ENCODE measurements around the gene MACROD1. TPM values are rescaled to one million over a fixed set of nuclear protein-coding genes. Genes with fewer than 3 reads are reported as not detected.

MACROD1 gene
- total RNA-seq, 1 donor from 2014 or later = 4.1 TPM

DNA sequence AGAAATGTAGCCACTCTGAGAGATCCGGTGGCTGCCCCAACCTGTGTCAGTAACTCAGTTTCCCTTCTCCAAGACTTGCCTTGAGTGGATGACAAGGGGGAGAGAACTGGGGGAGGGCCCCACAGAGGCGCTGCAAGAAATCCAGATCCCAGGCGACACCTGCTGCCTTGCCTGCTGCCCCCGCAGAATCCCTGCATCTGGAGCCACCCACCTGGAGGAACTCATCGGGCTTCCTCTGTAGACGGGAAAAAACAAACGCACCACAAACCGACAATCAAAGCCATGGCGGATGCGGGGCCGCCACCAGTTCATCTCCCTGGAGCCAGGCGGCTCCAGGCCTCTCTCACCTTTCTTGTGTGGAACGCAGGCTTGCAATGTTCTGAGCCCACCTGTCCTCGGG lies 40.2 kb downstream of the MACROD1 start:
- peaks cover 10% of the 10 kb centered on the region for H3K27me3 Mint-ChIP-seq (ENCODE audit: unreplicated experiment)
- H3K27ac Mint-ChIP-seq (ENCODE audit: unreplicated experiment) = no peak overlapping the region
- H3K4me3 Mint-ChIP-seq (ENCODE audit: unreplicated experiment) = no peak overlapping the region
- no peaks in the 10 kb centered on the region for H3K36me3 Mint-ChIP-seq (ENCODE audit: low read depth, unreplicated experiment)
- no peaks in the 10 kb centered on the region for H3K9me3 Mint-ChIP-seq (ENCODE audit: unreplicated experiment)
- TF ChIP-seq, protein P1, sequence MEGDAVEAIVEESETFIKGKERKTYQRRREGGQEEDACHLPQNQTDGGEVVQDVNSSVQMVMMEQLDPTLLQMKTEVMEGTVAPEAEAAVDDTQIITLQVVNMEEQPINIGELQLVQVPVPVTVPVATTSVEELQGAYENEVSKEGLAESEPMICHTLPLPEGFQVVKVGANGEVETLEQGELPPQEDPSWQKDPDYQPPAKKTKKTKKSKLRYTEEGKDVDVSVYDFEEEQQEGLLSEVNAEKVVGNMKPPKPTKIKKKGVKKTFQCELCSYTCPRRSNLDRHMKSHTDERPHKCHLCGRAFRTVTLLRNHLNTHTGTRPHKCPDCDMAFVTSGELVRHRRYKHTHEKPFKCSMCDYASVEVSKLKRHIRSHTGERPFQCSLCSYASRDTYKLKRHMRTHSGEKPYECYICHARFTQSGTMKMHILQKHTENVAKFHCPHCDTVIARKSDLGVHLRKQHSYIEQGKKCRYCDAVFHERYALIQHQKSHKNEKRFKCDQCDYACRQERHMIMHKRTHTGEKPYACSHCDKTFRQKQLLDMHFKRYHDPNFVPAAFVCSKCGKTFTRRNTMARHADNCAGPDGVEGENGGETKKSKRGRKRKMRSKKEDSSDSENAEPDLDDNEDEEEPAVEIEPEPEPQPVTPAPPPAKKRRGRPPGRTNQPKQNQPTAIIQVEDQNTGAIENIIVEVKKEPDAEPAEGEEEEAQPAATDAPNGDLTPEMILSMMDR (IDR thresholded peaks at IDR 0.05; ENCODE audit: unreplicated experiment) = no peak
- DNase-seq (ENCODE audit: low spot score) = no peak
- peaks cover 6% of the 10 kb centered on the region for H3K4me1 Mint-ChIP-seq (ENCODE audit: unreplicated experiment)

DNA sequence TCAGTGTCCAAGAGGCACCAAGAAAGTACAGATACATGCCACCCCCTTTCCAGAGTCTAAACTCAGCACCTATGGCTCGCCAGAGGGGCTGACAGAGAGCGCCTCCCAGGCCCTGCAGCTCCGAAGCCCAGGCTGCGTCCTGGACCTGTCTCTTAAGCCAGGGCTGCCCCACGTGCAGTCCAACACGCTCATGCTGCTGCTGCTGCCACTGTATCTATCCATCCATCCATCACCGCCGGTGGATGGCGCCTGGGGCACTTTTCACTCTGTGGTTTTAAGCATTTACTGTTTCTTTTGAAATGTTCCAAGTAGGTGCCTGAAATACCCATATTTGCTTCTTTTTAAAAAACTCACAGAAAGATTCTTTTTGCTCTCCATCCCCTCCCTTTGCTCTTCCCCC lies 41.8 kb downstream of the MACROD1 start:
- Mint-ChIP-seq H3K27me3 (ENCODE audit: unreplicated experiment) (peaks cover 10% of the 10 kb centered on the region), H3K36me3 (ENCODE audit: low read depth, unreplicated experiment) (no peaks in the 10 kb centered on the region), H3K27ac (ENCODE audit: unreplicated experiment) (no peak overlapping the region), H3K9me3 (ENCODE audit: unreplicated experiment) (no peaks in the 10 kb centered on the region), H3K4me3 (ENCODE audit: unreplicated experiment) (no peak overlapping the region), H3K4me1 (ENCODE audit: unreplicated experiment) (peaks cover 10% of the 10 kb centered on the region)
- TF ChIP-seq, protein P1 (IDR thresholded peaks at IDR 0.05; ENCODE audit: unreplicated experiment) = no peak
- no peak for DNase-seq (ENCODE audit: low spot score)

DNA sequence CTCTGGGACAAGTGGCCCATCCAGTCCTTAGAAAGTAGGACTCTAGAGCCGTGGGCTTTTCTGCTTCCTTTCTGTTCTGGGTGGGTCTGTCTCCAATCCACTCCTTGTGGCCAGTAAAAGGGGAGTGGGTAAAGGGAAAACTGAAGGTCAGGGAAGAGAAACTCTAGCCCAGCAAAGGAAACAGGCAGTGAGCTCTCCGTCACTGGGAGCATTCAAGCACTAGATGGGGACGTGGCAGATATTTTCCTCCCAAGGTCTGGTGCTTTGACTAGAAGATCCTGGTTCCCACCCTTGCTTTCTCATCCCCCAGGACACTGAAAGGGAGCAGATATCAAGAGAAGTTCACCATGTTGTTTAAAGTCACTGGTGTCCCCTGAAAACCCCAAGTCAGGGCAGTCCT lies 42.2 kb downstream of the MACROD1 start:
- TF ChIP-seq, protein P1 (IDR thresholded peaks at IDR 0.05; ENCODE audit: unreplicated experiment) = no peak
- H3K36me3 Mint-ChIP-seq (ENCODE audit: low read depth, unreplicated experiment) = no peaks in the 10 kb centered on the region
- H3K4me1 Mint-ChIP-seq (ENCODE audit: unreplicated experiment) = peaks cover 10% of the 10 kb centered on the region
- no peak for DNase-seq (ENCODE audit: low spot score)
- peaks cover 10% of the 10 kb centered on the region for H3K27me3 Mint-ChIP-seq (ENCODE audit: unreplicated experiment)
- no peaks in the 10 kb centered on the region for H3K9me3 Mint-ChIP-seq (ENCODE audit: unreplicated experiment)
- H3K4me3 Mint-ChIP-seq (ENCODE audit: unreplicated experiment) = no peak overlapping the region
- H3K27ac Mint-ChIP-seq (ENCODE audit: unreplicated experiment) = no peak overlapping the region

DNA sequence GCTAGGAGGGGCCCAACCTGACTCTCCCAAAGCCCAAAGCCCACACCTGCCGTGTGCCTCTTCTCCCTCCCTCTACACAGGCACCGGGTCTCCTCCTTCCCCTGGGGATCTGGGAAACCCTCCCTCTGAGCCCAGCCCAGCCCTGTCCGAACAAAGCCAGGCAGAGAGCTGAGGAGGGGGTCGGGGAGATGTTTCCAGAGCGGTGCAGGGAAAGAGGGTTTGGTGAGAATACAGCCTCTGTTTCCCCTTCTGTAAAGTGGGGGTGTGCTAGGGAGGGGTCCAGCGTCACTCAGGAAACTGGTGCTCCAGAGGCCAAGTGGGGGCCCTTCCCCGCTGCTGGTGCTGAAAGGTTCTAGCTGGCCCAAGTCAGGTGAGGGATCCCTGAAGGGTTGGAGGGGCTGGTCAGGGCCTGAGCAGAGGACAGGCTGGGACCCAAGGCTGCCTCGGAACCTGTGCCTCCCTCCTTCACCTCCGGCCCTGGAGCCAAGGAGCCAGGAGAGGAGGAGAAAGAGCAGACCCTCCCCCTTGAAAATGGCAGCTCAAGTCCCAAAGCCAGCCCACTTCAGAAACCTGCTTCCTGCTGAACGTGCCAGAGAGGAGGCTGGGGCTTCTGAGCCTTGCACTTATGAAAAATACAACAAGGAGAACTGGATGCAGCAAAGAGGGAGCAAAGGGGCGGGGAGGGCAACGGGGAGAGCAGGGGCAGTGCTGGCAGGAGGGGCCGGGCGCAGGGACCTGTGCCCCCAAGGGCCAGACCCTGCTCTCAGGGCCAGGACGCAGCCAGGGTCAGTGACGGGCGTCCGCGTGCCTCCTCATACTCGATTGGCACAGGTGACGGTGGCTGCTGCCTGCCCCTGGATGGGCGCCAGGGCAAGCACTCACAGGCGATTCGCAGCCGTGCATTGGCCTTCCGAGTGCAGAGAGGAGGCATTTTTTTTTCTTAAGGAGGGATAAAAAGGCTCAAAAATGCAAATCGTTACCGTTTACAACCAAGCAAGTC lies 43.2 kb downstream of the MACROD1 start:
- H3K36me3 Mint-ChIP-seq (ENCODE audit: low read depth, unreplicated experiment) = no peaks in the 10 kb centered on the region
- no peak overlapping the region for H3K4me3 Mint-ChIP-seq (ENCODE audit: unreplicated experiment)
- no peak overlapping the region for H3K27ac Mint-ChIP-seq (ENCODE audit: unreplicated experiment)
- TF ChIP-seq, protein P1 (IDR thresholded peaks at IDR 0.05; ENCODE audit: unreplicated experiment) = no peak
- peaks cover 10% of the 10 kb centered on the region for H3K27me3 Mint-ChIP-seq (ENCODE audit: unreplicated experiment)
- H3K9me3 Mint-ChIP-seq (ENCODE audit: unreplicated experiment) = no peaks in the 10 kb centered on the region
- DNase-seq (ENCODE audit: low spot score) = no peak
- peaks cover 7% of the 10 kb centered on the region for H3K4me1 Mint-ChIP-seq (ENCODE audit: unreplicated experiment)
